GM21619 (cell line): Measurements from ENCODE around the gene FAM136A.
A peak's percentile ranks its signal among the peaks of the same experiment; 100 is the strongest.
"Not testable (repeated sequence)": the region's sequence is repeated elsewhere in the genome, so short reads cannot be mapped to it uniquely, and the experiment has no call there.

Source experiments
- ATAC-seq: cut with Tn5 transposase; IDR thresholded peaks from one replicate; pipeline ENCODE4 v1.9.1; 2021; ENCODE audit not compliant: unreplicated experiment

Gene FAM136A

DNA sequence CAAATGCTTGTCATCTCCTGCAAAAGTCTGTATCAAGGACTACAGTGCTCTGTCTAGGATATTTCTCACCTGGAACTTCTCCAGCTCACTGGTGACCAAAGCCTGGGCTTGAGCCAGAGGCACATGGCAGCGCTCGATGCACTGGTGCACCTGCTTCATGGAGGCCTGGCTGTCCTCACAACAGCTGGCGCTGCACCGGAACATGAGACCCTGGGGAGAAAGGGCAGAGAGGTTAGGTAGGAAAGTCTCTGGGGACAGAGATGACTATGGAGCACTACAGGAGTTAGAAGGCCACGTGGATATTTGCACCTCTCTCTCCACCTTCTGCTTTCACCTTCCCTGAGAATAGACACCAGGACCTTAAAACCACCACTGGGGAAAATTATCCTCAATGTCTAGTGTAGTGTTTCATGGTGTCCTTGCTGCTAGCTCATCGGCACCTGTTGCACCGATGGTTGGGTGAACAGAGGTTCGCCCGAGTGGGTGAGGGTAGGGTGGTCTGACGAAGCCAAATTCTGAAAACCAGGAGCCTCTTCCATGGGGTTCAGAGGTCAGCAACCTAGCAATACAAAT, 1.0 kb downstream of the FAM136A start:
- ATAC-seq, result no peak

DNA sequence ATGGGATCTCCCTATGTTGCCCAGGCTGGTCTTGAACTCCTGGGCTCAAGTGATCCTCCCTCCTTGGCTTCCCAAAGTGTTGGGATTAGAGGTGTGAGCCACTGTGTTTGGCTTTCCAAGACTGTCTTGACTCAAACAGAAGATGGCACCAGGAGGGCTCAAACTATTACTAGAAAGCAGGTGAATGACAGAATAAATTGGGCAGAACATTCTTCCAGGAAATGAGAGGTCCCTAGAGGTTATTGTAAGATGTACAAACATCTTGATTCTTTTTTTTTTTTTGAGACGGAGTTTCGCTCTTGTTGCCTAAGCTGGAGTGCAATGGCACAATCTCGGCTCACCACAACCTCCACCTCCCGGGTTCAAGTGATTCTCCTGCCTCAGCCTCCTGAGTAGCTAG, 4.0 kb downstream of the FAM136A start:
- not testable (repeated sequence) for ATAC-seq

DNA sequence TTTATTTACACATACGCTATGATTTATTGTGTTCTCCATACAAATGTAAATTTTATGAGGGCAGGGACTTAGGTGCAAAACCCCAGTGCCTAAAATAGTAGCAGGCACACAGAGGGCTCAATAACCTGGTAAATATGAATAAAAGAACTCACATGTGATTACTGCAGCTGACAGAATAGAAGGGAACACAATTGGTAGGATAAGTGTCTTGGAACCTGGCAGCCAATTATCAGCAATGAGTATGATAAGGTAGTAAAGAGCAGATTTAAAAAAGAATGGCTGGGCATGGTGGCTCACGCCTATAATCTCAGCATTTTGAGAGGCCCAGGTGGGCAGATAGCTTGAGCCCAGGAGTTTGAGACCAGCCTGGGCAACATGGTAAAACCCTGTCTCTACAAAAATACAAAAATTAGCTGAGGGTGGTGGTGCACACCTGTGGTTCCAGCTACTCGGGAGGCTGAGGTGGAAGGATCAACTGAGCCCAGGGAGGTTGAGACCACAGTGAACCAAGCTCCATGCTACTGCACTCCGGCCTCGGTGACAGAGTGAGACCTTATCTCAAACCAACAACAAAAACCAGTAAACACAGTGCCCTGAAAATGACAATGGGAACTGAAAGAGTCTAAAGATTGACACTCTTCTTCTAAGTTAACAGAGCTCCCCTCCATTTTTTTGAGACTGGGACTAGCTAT, 18.2 kb downstream of the FAM136A start:
- ATAC-seq, result no peak

DNA sequence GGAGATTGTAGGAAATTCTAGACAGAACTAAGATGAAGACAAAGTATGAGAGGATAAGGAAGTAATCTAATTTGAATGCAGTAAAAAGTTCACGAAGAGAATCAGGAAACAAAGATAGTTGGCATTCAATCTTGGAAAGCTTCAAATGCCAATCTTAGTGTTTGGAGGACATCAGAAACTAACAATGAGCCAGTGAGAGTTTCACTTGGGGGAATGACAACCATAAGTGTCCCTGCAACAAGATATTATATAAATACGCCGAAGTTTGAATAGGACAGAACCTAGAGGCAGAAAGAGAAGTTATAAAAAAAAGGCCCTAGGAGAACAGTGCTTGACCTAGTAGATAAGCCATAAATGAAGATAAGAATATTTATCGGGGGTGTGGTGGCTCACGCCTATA, 19.4 kb downstream of the FAM136A start:
- no peak for ATAC-seq

DNA sequence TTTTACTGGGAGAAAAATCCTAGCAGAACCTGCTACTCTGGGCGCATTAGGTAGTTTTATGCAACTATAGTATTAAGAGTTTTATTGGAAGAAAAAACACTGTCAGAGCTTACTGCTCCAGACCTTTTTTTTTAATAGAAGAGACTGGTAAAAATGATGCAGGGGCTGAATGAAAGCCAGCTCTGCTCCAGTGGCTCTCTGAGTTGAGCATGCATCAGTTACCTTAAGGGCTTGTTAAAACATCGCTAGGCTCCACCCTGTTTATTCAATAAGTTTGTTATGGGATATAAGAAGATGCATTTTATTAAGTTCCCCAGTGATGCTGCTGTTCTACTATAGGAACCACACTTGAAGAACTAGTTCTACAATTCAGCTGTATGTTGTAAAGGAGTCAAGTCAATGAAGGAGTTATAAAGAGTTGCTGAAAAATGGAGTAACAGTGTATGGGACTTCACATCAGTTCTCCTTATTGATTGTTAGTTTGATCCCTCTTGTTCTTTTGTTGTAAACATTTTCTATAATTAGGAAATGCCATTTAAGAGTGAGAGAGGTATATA, 21.5 kb downstream of the FAM136A start:
- ATAC-seq, result no peak

DNA sequence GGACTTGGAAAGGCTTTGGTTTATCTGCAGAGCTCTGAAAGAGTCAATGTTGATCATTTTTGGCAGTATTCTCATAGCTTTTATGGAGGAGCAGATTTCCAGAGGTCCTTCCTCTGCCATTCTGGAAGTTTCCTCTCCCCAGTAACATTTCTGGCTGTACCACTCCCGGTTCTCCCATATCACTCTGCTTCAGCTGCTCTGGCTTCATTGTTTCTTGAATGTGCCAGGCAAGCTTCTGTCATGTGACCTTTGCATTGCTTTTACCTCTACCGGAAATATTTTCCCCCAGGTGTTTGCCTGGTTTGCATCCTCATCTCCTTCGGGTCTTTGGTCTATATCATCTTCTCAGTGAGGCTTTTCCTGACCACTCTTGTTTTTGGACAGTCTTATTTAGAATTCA, 31.5 kb downstream of the FAM136A start:
- no peak for ATAC-seq

DNA sequence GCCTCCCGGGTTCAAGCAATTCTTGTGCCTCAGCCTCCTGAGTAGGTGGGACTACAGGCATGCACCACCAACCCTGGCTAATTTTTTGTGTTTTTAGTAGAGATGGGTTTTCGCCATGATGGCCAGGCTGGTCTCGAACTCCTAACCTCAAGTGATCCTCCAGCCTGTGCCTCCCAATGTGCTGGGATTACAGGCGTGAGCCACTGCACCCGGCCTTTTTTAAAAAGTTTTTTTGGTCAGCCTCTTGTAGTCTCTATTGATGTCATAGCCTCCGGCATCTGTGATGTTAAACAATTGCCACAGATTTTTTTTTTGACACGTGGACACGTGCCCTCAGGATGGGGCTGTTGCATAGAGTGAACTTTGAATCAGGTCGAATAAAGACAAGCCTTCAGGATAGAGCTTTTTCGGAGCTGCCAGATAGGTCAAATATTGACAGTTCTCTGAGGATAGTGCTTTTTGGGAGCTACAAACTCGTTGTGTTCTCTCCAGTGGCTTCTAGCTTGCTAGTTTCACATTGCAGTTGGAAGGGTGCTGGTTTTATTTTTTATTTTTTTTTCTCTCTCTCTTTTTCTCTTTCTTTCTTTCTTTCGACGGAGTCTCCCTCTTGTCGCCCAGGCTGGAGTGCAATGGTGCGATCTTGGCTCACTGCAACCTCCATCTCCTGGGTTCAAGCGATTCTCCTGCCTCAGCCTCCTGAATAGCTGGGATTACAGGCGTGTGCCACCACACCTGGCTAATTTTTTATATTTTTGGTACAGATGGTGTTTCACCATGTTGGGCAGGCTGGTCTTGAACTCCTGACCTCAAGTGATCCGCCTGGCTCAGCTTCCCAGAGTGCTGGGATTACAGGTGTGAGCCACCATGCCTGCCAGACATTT, 32.2 kb downstream of the FAM136A start:
- ATAC-seq, result not testable (repeated sequence)

DNA sequence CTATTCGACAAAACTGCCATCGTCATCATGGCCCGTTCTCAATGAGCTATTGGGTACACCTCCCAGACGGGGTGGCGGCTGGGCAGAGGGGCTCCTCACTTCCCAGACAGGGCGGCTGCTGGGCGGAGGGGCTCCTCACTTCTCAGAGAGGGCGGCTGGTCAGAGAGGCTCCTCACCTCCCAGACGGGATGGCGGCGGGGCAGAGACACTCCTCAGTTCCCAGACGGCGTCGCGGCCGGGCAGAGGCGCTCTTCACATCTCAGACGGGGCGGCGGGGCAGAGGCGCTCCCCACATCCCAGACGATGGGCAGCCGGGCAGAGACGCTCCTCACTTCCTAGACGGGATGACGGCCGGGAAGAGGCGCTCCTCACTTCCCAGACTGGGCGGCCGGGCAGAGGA, 34.9 kb downstream of the FAM136A start:
- not testable (repeated sequence) for ATAC-seq

DNA sequence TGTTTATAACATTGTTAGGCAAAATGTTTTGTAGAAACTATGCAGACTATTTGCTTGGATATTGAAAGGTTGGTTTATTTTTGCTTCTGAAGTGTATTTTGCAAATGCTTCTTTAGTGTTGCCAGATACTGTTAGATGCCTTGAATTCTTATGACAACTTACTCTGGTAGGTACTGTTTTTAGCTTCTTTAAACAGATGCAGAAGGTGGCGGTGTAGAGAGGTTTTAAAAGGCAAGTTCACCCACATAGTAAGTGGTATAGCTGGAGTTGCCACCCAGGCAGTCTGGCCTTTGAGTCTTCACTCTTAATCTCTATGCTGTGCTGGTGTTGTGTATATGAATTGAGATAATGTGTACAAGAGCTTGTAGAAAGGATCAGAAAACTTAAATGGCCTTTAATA, 40.4 kb downstream of the FAM136A start:
- ATAC-seq, result no peak

DNA sequence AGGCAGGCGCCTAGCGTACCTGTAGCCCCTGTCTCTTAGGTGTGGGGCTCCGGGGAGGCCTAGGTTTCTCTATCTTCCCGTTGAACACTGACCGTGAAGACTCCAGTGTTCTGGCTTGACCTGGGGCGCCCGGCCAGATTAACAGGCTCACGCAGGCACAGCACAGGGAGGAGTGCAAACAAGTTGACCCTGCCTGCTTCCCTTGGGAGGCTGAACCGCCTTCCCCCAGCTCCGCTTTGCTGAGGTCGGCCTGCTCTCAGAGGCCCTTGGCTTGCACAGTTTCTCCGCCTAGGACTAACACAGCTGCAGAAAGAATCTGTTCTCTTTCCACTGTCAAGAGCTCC, 43.4 kb downstream of the FAM136A start:
- ATAC-seq, result no peak

DNA sequence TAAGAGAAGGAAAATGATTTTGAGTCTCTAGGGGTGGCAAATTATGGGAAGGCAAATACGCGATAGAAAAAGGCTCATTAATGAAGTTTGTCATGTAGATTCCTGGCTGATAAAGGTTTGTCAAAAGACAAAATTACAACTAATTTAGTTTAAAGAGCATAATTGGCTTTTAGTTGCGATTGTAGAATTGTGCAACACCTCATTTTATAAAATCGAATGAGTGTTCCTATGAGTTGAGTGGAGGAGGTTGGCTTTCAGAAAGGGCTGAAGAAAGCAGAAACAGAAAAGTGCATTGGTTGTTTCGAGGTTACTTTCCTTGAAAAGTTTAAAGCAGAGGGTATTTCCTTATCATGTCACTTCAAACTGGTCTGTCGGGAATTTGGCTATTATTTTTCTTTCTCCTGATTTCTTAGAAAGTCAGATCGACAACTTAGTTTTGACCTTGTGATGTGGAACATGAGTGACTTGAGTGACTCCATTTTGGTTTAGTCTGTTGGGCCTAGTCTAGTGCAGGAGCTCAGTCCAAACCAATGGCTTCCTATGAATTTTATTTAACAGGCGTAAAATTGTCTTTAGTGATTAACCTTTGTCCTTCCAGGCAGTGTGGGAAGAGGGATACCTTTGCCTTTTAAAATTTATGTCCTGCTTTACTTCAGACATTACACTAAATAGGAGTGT, 46.1 kb downstream of the FAM136A start:
- ATAC-seq, result no peak

DNA sequence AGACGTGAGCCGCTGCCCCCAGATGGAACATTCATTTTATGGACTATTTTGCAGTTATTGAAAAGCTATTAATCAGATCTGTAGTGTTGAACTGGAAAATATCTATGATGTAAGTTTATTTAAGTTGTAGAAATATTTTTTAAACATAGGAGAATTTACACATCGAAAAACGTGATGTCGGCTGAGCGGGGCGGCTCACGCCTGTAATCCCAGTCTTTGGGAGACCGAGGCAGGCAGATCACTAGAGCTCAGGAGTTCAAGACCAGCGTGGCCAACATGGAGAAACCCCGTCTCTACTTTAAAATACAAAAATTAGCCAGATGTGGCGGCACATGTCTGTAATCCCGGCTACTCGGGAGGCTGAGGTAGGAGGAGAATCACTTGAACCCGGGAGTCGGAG, 51.4 kb downstream of the FAM136A start:
- no peak for ATAC-seq

DNA sequence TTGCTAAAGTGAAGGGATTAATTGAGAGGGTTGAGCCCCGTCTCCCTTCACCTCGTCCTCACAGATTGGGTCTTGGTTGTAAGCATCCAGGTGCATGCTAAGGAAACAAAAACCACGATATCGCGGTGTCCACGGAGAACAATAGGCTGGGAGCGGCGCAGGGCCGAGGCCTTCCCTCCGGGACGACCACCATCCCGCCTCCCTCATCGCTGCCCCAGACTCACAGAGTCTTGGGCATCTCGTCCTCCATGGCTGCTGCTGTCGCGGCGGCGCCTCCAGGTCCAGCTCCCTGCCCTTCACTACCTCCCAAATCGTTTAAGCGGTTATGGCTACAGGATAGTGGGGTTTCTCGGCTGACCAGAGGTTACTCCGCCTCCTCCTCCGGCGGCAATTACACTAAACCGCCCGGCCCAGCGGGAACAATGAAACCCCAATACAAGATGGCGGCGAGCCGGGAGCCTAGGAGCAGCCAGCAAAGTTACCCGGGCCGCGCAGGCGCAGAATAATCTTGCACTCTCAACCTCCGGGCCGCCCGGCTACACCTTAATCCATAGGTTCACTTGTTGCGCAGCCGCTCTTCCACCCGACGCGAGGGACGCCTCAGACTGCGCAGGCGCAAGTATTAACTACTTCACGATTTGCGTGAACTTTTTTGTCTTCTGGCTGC, 53.6 kb downstream of the FAM136A start, which contains the start of gene TIA1:
TIA1 (minus strand) TSS at position 448 of the 667 bp plus-strand sequence; CDS start at position 250, 198 bp downstream.
- peak; percentile 96 for ATAC-seq

DNA sequence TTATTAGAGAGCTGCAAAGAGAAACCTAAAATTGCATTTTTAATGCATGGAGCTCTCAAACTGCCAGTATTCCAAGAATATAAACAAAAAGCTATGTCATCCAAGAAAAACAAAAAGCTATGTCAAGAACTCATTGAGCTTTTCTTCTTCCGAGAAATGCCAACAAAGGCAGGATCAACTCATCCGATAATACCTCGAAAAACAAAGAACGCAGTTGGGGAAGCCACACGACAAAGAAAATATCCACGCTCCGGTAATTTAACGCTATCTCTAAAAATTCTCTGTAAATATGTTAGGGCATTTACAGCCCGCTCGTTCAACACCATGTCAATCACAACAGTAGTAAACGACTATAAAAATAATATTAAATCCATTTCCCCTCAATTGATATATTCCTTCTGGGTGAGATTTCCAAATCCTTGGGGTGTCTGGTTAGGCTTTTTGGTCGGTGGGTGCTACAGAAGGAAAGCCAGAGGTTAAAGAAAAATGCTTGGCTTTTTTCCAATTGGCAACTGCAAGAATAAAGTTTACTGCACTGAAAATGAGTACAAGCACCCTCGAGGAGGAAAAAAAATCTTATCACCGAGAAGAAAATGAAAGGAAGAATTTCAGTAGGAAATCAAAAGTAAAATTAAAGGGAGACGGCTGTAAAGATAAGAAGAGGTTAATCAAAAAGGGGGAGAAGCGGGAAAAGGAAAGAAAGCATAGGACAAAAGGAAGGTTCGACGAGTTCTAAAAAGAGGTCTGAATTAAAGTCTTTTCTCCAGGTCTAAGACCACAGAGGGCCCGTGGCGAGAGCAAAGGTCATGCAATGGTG, 54.3 kb downstream of the FAM136A start:
- no peak for ATAC-seq
